NCI-H1105 treated with DMSO at 0.1 percent for 48 hours (cell line): ENCODE data around the gene DDX52.
A peak's percentile ranks its signal among the peaks of the same experiment; 100 is the strongest.

Source experiments
- DNase-seq: peaks from one replicate; lab custom pipeline; 2025; lab: John Stamatoyannopoulos, UW

The DDX52 gene

DNA sequence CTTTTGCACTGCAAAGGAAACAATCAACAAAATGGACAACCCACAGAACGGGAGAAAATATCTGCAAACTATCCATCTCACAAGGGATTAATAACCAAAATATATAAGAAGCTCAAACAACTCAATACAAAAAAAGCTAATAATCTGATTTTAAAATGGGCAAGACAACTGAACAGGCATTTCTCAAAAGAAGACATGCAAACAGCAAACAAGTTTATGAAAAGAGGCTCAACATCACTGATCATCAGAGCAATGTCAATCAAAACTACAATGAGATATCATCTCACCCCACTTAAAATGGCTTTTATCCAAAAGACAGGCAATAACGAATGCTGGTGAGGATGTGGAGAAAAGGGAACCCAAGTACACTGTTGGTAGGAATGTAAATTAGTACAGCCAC is 68.8 kb downstream of the DDX52 start:
- DNase-seq: no peak

DNA sequence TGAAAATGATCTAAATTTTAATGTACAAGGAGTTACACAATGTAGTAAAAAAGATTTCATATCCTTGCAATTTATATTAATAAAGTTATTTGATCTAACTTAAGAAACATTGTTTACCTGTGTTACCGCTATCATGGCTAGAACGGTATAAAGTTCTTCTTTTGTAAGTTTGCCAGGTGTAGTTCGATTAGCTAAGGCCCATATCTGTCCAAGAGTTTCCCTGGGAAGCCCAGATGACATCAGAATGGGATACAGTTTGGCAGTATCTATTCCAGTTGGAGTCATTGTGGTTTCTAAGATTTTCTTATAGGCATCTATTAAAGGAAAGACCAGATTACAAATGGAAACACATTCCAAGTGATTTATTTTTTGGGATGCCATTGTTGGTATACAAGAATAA is 71.6 kb downstream of the DDX52 start:
- DNase-seq: no peak

DNA sequence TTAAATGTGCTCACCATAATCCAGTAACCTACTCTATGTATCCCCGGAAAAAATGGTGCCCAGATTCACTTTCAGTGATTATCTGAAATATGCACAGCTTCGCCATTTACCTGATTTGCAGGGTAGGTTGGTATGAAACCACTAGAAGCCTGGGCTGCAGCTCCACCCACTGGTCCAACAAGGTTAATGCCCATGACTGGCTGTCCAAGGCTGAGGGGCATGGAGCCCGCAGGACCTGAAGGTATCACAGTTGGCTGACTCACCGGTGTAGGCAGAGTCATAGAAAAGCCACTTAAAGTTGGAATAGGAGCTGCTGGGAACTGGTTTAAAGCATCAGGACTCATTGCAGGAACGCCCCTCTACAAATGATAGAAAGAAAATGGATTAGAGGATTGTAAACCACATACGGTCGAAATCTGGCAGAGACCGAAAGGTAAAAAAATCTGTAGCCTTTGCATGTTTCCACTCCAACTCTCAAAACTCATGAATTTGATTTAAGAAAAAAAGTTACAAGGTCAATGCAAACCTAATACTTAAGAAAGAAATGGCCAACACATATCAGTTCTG is 72.6 kb downstream of the DDX52 start:
- DNase-seq: peak; percentile 25

DNA sequence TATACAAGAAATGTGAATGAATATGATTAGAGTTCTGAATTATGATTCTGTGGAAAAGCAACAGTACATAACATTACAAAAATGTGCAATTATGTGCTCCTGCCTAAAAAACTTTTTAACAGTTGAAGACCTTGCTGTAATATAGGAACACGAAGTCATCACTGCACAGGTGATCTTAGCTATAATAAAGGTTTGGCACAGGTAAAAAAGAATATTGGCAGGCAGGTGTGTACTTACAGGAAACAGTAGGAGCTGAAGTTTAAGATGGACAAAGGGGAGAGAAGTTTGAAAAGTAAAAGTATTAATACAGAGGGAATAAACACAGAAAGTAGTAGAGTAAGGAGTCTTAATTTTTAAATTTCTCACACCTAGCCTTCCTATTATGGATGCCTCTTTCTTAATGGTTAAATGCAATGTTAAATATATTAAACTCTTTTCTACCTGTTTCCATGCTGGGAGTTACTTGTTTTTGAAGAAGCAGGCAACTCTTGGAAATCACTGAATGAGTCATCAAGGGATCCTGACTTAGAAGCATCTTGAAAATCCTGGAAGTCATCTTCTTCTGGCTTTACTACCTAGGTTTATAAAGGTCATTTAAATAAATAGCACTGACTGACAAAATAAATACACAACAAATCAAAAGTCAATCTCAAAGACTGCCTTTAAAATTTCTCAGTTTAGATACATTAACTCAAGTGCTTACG is 74.7 kb downstream of the DDX52 start:
- no peak for DNase-seq

GRCh38 chr17:37567538-37567937 is 75.7 kb downstream of the DDX52 start:
- no peak for DNase-seq

GRCh38 chr17:37567137-37567536 is 76.1 kb downstream of the DDX52 start:
- DNase-seq: no peak

GRCh38 chr17:37564252-37564651 is 79.0 kb downstream of the DDX52 start:
- DNase-seq: no peak

DNA sequence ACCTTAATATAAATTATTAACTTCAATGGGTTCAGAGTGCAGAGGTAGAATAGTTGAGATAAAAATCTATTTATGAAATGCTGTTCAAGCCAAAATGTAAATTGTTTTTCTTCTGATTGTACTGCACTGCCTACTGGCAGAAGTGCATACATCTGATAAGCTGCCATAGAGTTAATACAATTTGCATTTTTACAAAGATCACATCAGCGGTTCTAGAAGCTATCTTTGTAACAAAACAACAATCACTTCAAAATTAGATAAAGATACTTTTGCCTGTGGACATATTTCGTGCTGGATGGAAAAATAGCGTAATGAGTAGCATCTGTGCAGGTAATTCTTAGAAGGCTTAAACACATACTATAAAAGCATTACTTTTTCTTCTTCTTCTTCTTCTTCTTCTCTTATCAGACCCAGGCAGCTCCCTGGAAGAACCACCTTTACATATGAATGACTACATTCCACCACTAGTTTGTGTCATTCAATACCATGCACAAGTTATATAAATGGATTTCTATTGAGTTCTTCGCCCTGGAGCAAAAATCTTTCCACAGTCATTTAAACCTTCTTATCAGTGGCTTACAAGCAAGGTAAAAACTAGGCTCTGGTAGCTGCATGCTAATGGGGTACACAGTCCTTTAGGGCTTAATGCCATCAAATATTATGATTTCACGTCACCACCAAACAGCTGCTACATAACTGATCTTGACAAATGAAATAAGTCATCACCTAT is 81.1 kb downstream of the DDX52 start:
- no peak for DNase-seq
